Rectal smooth muscle tissue (tissue), 1 donor: ENCODE results near the gene FLT1.

Experiments
- H3K27ac ChIP-seq: one replicate; pipeline ENCODE4 v1.7.0; 2013; ENCODE audit warnings: low read depth, low read length, inconsistent platforms
- H3K27me3 ChIP-seq: one replicate; pipeline ENCODE4 v1.7.0; 2013; ENCODE audit warnings: low read length; ENCODE audit not compliant: control insufficient read depth, insufficient read depth
- H3K36me3 ChIP-seq: one replicate; pipeline ENCODE4 v1.7.0; 2013; ENCODE audit warnings: low read length; ENCODE audit not compliant: control insufficient read depth, insufficient read depth
- H3K4me1 ChIP-seq: one replicate; pipeline ENCODE4 v1.7.0; 2013; ENCODE audit warnings: low read length; ENCODE audit not compliant: control insufficient read depth, insufficient read depth
- H3K4me3 ChIP-seq: one replicate; pipeline ENCODE4 v1.7.0; 2013; ENCODE audit warnings: low read length
- H3K9ac ChIP-seq: one replicate; pipeline ENCODE4 v1.7.0; 2013; ENCODE audit warnings: low read length

FLT1 gene

DNA sequence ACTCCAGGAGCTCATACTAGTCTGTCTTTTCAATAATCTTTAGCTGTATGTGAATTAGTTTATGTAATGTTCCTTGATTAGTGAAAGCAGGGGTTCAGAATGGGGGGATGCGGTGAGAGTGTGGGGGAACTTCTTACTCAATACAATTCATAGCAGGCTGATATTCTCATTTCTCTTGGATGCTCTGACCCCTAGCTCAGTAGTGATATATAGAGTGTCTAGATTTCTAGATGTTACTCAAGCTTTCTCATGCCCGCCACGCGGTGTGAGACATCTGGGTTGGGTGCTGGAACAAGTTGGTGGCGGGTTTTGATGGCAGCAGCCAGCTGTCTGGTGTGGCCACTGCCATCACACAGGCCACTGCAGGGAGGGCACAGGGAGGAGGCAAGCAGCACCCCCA lies 39.3 kb upstream of the FLT1 start:
- peaks cover 14% of the 10 kb centered on the region for H3K27me3 ChIP-seq
- no peaks in the 10 kb centered on the region for H3K36me3 ChIP-seq
- peaks cover 3% of the 10 kb centered on the region for H3K4me1 ChIP-seq
- no peak overlapping the region for H3K27ac ChIP-seq
- H3K9ac ChIP-seq, result no peak overlapping the region
- H3K4me3 ChIP-seq, result no peak overlapping the region

DNA sequence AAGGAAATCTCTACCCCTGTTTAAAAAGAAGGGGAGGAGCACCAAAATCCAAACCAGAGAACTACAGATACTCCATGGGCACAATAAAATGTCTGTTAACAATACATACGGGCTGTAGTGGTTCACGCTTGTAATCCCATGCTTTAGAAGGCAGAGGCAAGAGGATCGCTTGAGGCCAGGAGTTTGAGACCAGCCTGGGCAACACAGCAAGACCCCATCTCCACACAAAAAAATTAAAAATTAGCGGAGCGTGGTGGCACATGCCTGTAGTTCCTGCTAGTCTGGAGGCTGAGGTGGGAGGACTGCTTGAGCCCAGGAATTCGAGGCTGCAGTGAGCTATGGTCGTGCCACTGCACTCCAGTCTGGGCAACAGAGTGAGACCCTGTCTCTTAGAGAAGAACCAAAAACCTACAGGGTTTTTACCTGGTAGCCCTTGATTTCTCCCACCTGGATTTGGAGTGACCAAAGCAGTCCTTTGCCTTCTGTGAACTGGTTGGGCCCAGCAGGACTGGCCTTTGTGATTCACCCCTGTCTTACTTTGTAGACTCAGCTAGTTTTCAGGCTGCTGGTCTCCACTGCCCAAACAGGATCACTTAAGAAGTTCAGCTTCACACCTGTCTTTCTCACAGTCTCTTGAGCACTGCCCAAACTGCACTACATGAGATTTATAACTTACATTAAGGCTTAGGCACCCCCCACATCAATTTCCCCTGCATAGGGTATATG lies 38.7 kb upstream of the FLT1 start:
- H3K36me3 ChIP-seq, result no peaks in the 10 kb centered on the region
- peaks cover 14% of the 10 kb centered on the region for H3K27me3 ChIP-seq
- H3K4me3 ChIP-seq, result no peak overlapping the region
- no peak overlapping the region for H3K27ac ChIP-seq
- H3K4me1 ChIP-seq, result peaks cover 3% of the 10 kb centered on the region
- no peak overlapping the region for H3K9ac ChIP-seq

DNA sequence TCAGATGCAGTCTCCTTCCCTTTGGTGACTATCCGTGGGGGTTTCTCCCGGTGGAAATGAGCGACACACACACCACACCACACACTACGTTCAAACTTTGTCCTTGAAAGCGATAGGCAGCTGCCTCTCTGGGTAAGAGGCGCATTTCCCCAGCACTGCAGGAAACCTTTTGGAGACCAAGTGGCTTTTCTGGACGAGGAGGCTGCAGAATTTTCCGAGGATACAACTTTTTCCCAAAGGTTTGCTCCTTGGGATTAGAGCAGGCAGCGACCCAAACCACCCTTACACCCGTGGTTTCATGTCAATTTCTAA lies 38.2 kb upstream of the FLT1 start:
- H3K9ac ChIP-seq, result no peak overlapping the region
- H3K36me3 ChIP-seq, result no peaks in the 10 kb centered on the region
- H3K4me1 ChIP-seq, result peaks cover 3% of the 10 kb centered on the region
- H3K27me3 ChIP-seq, result peaks cover 14% of the 10 kb centered on the region
- peak overlapping the region; percentile 48 for H3K4me3 ChIP-seq
- H3K27ac ChIP-seq, result no peak overlapping the region

DNA sequence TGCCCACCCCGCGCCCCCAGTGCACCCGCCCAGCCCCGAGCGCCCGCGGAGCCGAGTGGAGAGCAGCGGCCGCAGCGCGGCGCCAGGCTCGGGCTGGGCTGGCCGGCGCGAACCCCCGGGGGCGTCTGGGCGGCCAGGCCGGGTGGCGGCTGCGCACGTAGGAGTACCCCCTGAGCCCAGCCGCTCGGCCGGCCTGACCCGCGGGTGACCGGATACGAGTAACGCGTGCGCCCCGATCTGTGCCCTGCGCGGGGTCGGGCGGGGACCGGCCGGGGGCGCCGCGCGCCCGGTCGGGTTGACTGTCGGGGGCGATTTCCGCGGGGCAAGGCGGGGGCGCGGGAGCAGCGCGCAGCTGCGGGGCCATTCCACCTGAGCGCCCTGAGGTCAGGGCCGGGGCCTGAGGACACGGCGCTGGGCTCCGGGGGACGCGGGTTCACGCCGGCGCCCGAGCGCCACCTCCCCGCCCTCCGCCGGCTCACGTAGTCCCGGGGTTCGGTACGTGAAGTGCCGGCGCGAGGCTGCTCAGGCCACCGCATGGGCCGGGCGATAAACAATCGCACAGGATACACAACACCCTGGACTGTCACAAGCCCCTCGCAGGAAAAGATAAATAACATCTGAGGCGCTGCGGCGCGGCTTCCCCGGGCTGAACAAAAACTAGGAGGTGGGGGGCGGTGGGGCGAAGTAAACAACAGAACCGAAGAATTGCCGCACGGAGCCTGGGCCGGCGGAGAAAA lies 37.6 kb upstream of the FLT1 start:
- Histone ChIP-seq H3K27me3 (peaks cover 14% of the 10 kb centered on the region), H3K4me3 (peak overlapping the region; percentile 53), H3K4me1 (peaks cover 3% of the 10 kb centered on the region), H3K36me3 (no peaks in the 10 kb centered on the region), H3K9ac (no peak overlapping the region), H3K27ac (no peak overlapping the region)

DNA sequence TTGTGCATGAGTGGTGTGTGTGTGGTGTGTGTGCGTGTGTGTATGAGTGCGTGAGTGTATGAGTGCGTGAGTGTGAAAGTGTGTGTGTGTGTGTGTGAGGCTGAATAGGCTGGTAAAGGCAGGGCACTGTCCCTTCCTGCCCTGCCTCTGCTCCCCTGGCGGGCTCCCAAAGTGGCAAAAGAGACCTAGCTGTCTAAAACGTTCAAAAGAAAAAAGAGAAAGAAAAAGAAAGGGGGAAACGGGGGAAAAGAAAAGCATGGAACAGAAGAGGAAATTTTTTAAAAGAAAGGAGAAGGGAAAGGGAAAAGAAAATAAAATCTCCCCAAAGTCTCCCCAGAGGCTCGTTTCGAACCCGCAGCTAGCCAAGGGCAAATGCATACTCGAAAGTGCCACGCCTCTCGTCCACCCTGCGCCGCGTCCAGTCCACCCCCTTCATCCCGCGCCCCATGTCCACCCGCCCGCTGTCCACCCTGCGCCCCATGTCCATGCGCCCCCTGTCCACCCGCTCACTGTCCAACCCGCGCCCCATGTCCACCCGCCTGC lies 37.0 kb upstream of the FLT1 start:
- H3K4me3 ChIP-seq, result peak overlapping the region; percentile 53
- H3K27ac ChIP-seq, result no peak overlapping the region
- peaks cover 14% of the 10 kb centered on the region for H3K27me3 ChIP-seq
- H3K4me1 ChIP-seq, result peaks cover 3% of the 10 kb centered on the region
- no peaks in the 10 kb centered on the region for H3K36me3 ChIP-seq
- no peak overlapping the region for H3K9ac ChIP-seq

DNA sequence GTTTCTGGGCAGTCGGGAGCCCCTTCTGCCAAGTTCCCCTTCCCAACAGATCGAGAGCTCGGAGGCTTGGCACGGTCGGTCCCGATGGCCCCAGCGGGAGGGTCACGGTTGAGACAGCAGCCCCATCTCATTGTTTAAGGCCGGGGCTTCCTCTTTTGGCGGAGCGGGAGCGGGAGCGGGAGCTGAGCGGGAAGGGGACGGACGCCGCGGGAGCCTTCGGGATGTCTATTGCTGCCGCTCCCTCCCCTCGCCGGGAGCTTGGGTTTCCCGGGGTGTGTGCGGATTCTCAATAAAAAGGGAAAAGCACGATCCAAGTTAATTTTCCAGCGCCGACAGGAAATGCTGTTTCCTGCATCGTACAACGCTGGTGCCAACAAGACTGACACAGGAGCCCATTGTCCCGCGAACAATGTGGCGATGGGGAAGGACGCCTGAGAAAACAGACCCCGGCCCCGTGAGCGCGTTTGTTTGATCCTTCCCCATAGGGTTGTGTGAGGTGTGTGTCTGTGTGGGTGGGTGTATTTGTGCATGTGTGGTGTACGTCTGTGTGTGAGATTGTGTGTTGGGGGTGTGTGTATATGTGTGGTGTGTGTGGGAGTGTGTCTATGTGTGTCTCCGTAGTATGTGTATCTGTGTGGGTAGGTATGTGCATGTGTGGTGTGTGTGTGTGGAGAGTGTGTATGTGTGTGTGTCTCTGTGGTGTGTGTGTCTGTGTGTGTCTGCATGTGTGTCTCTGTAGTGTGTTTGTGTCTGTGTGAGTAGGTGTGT lies 36.3 kb upstream of the FLT1 start:
- Histone ChIP-seq H3K27me3 (peaks cover 14% of the 10 kb centered on the region), H3K36me3 (no peaks in the 10 kb centered on the region)

DNA sequence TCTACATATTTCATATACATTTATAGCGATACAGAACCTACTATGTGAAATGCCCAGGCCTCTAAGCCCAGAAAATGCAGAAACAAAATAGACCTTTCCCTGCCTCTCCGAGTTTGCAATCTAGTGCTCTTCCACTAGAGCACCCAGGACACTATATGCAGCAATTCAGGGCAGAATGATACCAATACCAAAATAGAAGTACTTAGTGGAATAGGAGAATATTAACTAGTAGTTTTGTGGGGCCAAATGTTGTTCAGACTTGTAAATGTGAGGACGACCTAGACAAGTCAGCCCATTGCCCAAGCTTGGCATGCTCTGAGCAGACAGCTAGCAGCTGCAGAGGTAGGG lies 35.8 kb upstream of the FLT1 start:
- peaks cover 3% of the 10 kb centered on the region for H3K4me1 ChIP-seq
- H3K9ac ChIP-seq, result no peak overlapping the region
- H3K4me3 ChIP-seq, result peak overlapping the region; percentile 0
- no peaks in the 10 kb centered on the region for H3K36me3 ChIP-seq
- no peak overlapping the region for H3K27ac ChIP-seq
- H3K27me3 ChIP-seq, result peaks cover 14% of the 10 kb centered on the region

More for the DNA sequence above, 36.3 kb upstream of the FLT1 start:
- Histone ChIP-seq H3K4me1 (peaks cover 3% of the 10 kb centered on the region), H3K27ac (no peak overlapping the region), H3K4me3 (peak overlapping the region; percentile 53), H3K9ac (no peak overlapping the region)

DNA sequence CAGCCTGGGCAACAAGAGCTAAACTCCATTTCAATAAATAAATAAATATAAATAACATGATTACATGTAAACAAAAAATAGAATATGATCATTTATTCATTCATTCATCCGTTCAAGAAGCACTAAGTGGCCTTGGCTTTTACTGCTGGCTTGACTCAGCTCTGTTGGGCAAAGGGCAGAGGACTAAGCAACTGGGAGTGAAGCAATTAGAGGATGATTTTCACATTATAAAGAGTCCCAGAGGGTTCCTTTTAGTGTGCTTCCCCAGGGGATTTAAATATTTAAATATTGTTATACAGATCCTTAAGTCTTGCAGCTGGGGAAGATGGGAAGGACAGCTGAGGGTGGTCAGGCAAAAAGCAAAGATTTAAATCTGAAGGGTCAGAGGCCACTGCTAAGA lies 34.9 kb upstream of the FLT1 start:
- peaks cover 3% of the 10 kb centered on the region for H3K4me1 ChIP-seq
- peaks cover 14% of the 10 kb centered on the region for H3K27me3 ChIP-seq

DNA sequence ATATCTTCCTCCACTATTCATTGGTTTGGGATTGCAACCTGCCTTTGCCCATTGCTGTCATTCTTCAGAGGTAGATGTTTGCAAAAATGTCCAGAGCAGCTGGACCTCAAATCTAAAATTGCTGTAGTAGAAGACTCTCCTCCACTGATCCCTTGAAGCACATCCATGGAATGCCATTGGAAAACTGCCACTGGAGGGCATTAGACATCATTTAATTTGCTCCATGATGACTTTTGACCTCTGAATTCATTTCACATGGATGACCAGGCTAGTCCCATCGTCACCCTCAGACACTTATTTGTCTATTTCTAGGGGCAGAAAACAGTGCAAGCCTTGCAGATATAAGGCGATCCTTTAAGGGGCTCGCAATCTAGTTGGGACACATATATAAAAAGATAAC lies 33.9 kb upstream of the FLT1 start:
- Histone ChIP-seq H3K4me3 (no peak overlapping the region), H3K9ac (no peak overlapping the region), H3K27ac (no peak overlapping the region), H3K27me3 (peaks cover 14% of the 10 kb centered on the region), H3K36me3 (no peaks in the 10 kb centered on the region), H3K4me1 (peaks cover 3% of the 10 kb centered on the region)

More for the DNA sequence above, 34.9 kb upstream of the FLT1 start:
- Histone ChIP-seq H3K27ac (no peak overlapping the region), H3K4me3 (no peak overlapping the region), H3K36me3 (no peaks in the 10 kb centered on the region), H3K9ac (no peak overlapping the region)

DNA sequence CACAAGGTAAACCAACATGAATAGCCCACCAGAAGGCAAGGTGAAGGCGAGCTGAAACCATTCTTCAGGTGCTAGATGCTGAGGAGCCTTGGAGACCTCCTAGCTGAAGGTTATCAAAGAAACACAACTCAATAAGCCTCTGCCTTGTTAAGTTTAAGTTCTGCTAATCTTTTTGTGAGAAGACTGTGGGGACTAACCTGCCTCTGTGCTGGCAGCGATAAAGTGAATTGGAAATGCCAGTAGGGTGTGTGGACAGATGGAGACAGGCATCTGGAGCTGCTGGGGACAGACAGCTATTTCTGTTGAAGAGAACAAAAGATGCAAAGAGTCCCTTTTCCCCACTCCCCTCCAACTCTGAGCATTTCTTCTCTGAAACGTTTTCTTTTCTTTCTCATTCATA lies 33.5 kb upstream of the FLT1 start:
- peaks cover 3% of the 10 kb centered on the region for H3K4me1 ChIP-seq
- H3K9ac ChIP-seq, result no peak overlapping the region
- peaks cover 14% of the 10 kb centered on the region for H3K27me3 ChIP-seq
- no peaks in the 10 kb centered on the region for H3K36me3 ChIP-seq
- no peak overlapping the region for H3K4me3 ChIP-seq
- H3K27ac ChIP-seq, result no peak overlapping the region

DNA sequence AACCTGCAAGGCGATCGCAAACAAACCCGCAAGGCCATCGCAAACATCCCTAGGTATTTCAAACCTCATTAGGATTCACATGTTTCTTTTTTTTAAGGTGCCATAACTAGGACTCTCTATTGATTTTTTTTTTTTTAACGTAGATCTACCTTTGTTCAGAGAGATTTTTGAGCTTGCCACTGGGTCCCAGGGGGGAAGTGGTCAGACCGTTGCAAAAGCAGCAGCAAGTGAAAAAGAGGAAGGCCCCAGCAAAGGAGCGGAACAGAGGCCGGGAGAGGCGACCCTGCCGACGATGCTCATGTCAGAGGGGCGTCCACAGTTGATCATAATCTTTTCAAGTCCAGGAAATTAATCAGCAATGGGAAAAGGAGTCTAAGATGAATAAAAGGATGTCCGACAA lies 32.7 kb upstream of the FLT1 start:
- H3K36me3 ChIP-seq, result no peaks in the 10 kb centered on the region
- H3K27me3 ChIP-seq, result peaks cover 9% of the 10 kb centered on the region
- no peak overlapping the region for H3K27ac ChIP-seq
- H3K4me3 ChIP-seq, result no peak overlapping the region
- peaks cover 3% of the 10 kb centered on the region for H3K4me1 ChIP-seq
- H3K9ac ChIP-seq, result no peak overlapping the region

DNA sequence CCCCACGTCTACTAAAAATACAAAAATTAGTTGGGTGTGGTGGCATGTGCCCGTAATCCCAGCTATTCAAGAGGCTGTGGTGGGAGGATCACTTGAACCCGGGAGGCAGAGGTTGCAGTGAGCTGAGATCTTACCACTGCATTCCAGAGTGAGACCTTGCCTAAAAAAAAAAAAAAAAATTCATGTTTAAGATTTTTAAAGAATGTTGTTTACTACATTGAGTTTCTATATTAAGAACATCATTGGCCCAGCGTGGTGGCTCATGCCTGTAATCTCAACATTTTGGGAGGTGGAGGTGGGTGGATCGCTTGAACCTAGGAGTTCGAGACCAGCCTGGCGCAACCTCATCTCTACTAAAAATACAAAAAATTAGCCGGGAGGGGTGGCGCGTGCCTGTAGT lies 31.9 kb upstream of the FLT1 start:
- no peaks in the 10 kb centered on the region for H3K36me3 ChIP-seq
- H3K9ac ChIP-seq, result no peak overlapping the region
- H3K4me1 ChIP-seq, result peaks cover 3% of the 10 kb centered on the region
- H3K27me3 ChIP-seq, result peaks cover 7% of the 10 kb centered on the region
- no peak overlapping the region for H3K27ac ChIP-seq
- no peak overlapping the region for H3K4me3 ChIP-seq
